HepG2 (cell line): ENCODE data around the gene KPNB1. TPM values are rescaled to one million over a fixed set of nuclear protein-coding genes. Genes with fewer than 3 reads are reported as not detected.
"Not testable (repeated sequence)": the region's sequence is repeated elsewhere in the genome, so short reads cannot be mapped to it uniquely, and the experiment has no call there.

Experiments
- ATAC-seq: fragments of 200-7000 bp; cut with Tn5 transposase; 3 replicates; pipeline ENCODE4 v1.9.1; 2020; ENCODE audit warnings: mild to moderate bottlenecking, moderate library complexity
- BruUV-seq: library from RNA; stranded (reverse); fragments of 400-500 nt; replicated peaks from 2 replicates; lab custom pipeline; 2021; lab: Mats Ljungman, UMichigan
- CTCF ChIA-PET: fragments of 300-600 bp; formaldehyde crosslinking; extraction: SDS; loops from one replicate; lab custom pipeline; 2021; ENCODE audit warnings: low total read pairs, inconsistent platforms, low intra/inter-chr PET ratio; lab: Yijun Ruan, JAX
- POLR2A ChIA-PET: fragments of 350-600 bp; sonication (Branson Sonifier 250); formaldehyde crosslinking; loops from one replicate; lab custom pipeline; 2020; ENCODE audit warnings: antibody characterized with exemption, inconsistent platforms; lab: Yijun Ruan, JAX
- DNase-seq: peaks from one replicate; pipeline ENCODE4 v3.0.0-alpha.2; 2015; ENCODE audit warnings: low spot score
- FAIRE-seq: peaks from 3 replicates; lab custom pipeline; 2011; peaks lifted over from hg19 to GRCh38; lab: Jason Lieb, UNC
- H2AFZ ChIP-seq: one replicate; pipeline ENCODE4 v1.6.1; 2011; ENCODE audit warnings: low read length, inconsistent platforms
- H3K27ac ChIP-seq: fragments of 300-600 bp; 3 replicates; pipeline ENCODE4 v1.8.0; 2011; ENCODE audit warnings: mixed run types, mild to moderate bottlenecking, mixed read lengths, low read length, inconsistent platforms; ENCODE audit not compliant: insufficient read depth; ENCODE audit errors: extremely low read length
- H3K27me3 ChIP-seq, 2 experiments: fragments of 200-600 bp in 1 of 2; 2 replicates in 1 of 2; 3 replicates in 1 of 2; pipeline versions ENCODE4 v1.6.0 to v1.8.0; 2011; ENCODE audit warnings: low read length in 2 of 2, mild to moderate bottlenecking in 2 of 2, moderate library complexity in 2 of 2, inconsistent platforms in 1 of 2; ENCODE audit not compliant: insufficient read depth in 2 of 2, control insufficient read depth in 1 of 2
- H3K36me3 ChIP-seq, 2 experiments: fragments of 200-600 bp in 1 of 2; replicated peaks in 1 of 2; 2 replicates in 1 of 2; 3 replicates in 1 of 2; pipeline versions ENCODE4 v1.5.1 to v1.8.0; 2011; ENCODE audit warnings: low read length in 2 of 2, inconsistent platforms in 1 of 2; ENCODE audit not compliant: insufficient read depth in 2 of 2, control insufficient read depth in 1 of 2
- H3K4me1 ChIP-seq: 2 replicates; pipeline ENCODE4 v1.5.1; 2012; ENCODE audit warnings: low read length, inconsistent platforms; ENCODE audit not compliant: insufficient read depth
- H3K4me2 ChIP-seq: 2 replicates; pipeline ENCODE4 v1.6.0; 2011; ENCODE audit warnings: low read depth, low read length, inconsistent platforms
- H3K4me3 ChIP-seq, 3 experiments: fragments of 200-600 bp in 1 of 3; sonication (generic), shearing (Covaris generic) in 1 of 3; replicated peaks in 1 of 3; 2 replicates each; pipeline ENCODE4 v1.5.1; 2011 to 2016; ENCODE audit warnings: low read length in 3 of 3, inconsistent platforms in 2 of 3, low read depth in 2 of 3, mild to moderate bottlenecking in 2 of 3, control low read depth in 1 of 3, mixed read lengths in 1 of 3; ENCODE audit not compliant: insufficient read depth in 1 of 3
- H3K79me2 ChIP-seq: one replicate; pipeline ENCODE4 v1.6.1; 2011; ENCODE audit warnings: low read length, inconsistent platforms; ENCODE audit not compliant: insufficient read depth
- H3K9ac ChIP-seq: 2 replicates; pipeline ENCODE4 v1.6.0; 2011; ENCODE audit warnings: mild to moderate bottlenecking, low read depth, low read length, inconsistent platforms; ENCODE audit not compliant: insufficient read depth
- H3K9me3 ChIP-seq: 2 replicates; pipeline ENCODE4 v1.5.1; 2012; ENCODE audit warnings: mild to moderate bottlenecking, low read length
- H4K20me1 ChIP-seq: 2 replicates; pipeline ENCODE4 v1.6.0; 2011; ENCODE audit warnings: inconsistent platforms, mild to moderate bottlenecking, low read length, moderate library complexity; ENCODE audit not compliant: insufficient read depth
- MAFF ChIP-seq: IDR thresholded peaks from 2 replicates; pipeline ENCODE4 v1.6.1; 2011; ENCODE audit warnings: low read depth, low read length, improper control_type of control experiment
- MAFK ChIP-seq, 2 experiments: IDR thresholded peaks in 1 of 2; conservative IDR thresholded peaks in 1 of 2; 2 replicates each; pipeline ENCODE4 v1.6.1; 2011; ENCODE audit warnings: improper control_type of control experiment in 2 of 2, low read length in 2 of 2
- THAP9 ChIP-seq: sonication (generic); formaldehyde crosslinking; IDR thresholded peaks from 2 replicates; pipeline ENCODE4; 2020; ENCODE audit warnings: missing genetic modification reagents, mild to moderate bottlenecking, borderline replicate concordance
- ZBED4 ChIP-seq: sonication (generic); formaldehyde crosslinking; IDR thresholded peaks from 2 replicates; pipeline ENCODE4 v1.4.0; 2020; ENCODE audit warnings: missing genetic modification reagents, borderline replicate concordance
- WGBS: methylation state at CpG from one replicate; pipeline ENCODE4 v1.1.6; 2017; ENCODE audit warnings: low lambda C conversion rate; 5-methylcytosine and 5-hydroxymethylcytosine counted together
- in situ Hi-C: cut with HindIII; loops from 2 replicates; pipeline ENCODE4 v1.10.0; 2017; ENCODE audit warnings: low pct_unique_long_range_greater_than_20kb; ENCODE audit not compliant: extremely low pct_ligation_motif_present
- intact Hi-C: fragments of 100-400 bp; cut with micrococcal nuclease; formaldehyde crosslinking; loops from one replicate; pipeline ENCODE4 v1.10.0; 2022; ENCODE audit not compliant: unreplicated experiment
- polyA plus RNA-seq, 8 experiments: library from polyadenylated mRNA; depleted of rRNA in 3 of 8; stranded (reverse) in 7 of 8; unstranded in 1 of 8; fragments of >200 nt; fragmentation: Illumina TruSeq in 4 of 8; extraction: Trizol in 4 of 8; gene quantifications; 2 replicates each; pipeline versions ENCODE4 v1.2.1 to v1.2.3, GENCODE V29; 2011 to 2016; ENCODE audit warnings: low read depth in 4 of 8, missing spikeins in 1 of 8, mixed read lengths in 1 of 8; ENCODE audit not compliant: insufficient read depth in 1 of 8
- total RNA-seq, 5 experiments: library from RNA; depleted of rRNA; stranded (reverse); fragments of >200 nt; fragmentation: Illumina TruSeq; extraction: Trizol; gene quantifications; 2 replicates each; pipeline ENCODE4 v1.2.3, GENCODE V29; 2016; ENCODE audit warnings: low read depth in 1 of 5

Gene KPNB1
- total and polyA plus RNA-seq, 2 of the 13 experiments (the other 11 are each of a cell fraction or from before 2014, with no cell fraction given) = 164 to 424 TPM

- no peak for TF ChIP-seq ZBED4 (CRISPR knock-in tag)
These were observed 28.5 kb downstream of the KPNB1 start (continued) for GRCh38 chr17:47678196-47678595.

GRCh38 chr17:47682138-47682537 is 32.4 kb downstream of the KPNB1 start:
- 97% methylated on average over 2 of the region's 2 CpGs for WGBS
- no peak for FAIRE-seq
- H3K79me2 ChIP-seq = no peaks in the 10 kb centered on the region
- H3K27me3 ChIP-seq = no peaks in the 10 kb centered on the region
- peaks cover 20% of the 10 kb centered on the region for H3K4me1 ChIP-seq
- peaks cover 31 to 54% of the 10 kb centered on the region in 2 experiments for H3K36me3 ChIP-seq
- H3K9me3 ChIP-seq = no peaks in the 10 kb centered on the region
- TF ChIP-seq THAP9 (no peak), MAFF (peak; percentile 92), MAFK (conservative IDR thresholded peaks at IDR 0.05 in 1 of 2, IDR thresholded peaks at IDR 0.05 in 1 of 2; ENCODE audit: low read length in 2 of 2) (peak; percentile 91 to 93)
- H4K20me1 ChIP-seq = peaks cover 5% of the 10 kb centered on the region; the same call in 1 of the 2 replicates
- H2AFZ ChIP-seq = no peak overlapping the region
- no peak for ATAC-seq
- ChIA-PET POLR2A (interaction anchor here (1.1 to 1.2 kb wide), 2 partner anchors 11 to 18 kb away, joined by 3 read pairs; no protein-coding TSS in a partner anchor), CTCF (no interaction called here)
- BruUV-seq = no TSS peak
- in situ Hi-C loops (no loop called here), intact Hi-C loops (no loop called here)
- no peak overlapping the region for H3K4me2 ChIP-seq
- H3K9ac ChIP-seq = no peak overlapping the region
- no peak overlapping the region for H3K27ac ChIP-seq
- H3K4me3 ChIP-seq = no peak overlapping the region
- DNase-seq = no peak

GRCh38 chr17:47682727-47683126 is 33.0 kb downstream of the KPNB1 start:
- H3K9me3 ChIP-seq, H3K4me3 ChIP-seq, in situ Hi-C loops, H3K9ac ChIP-seq, DNase-seq, H3K79me2 ChIP-seq, CTCF ChIA-PET, H3K4me2 ChIP-seq, ATAC-seq, H3K27me3 ChIP-seq, H4K20me1 ChIP-seq, H2AFZ ChIP-seq, intact Hi-C loops, FAIRE-seq, H3K27ac ChIP-seq: not testable (repeated sequence)
- peaks cover 27 to 48% of the 10 kb centered on the region in 2 experiments for H3K36me3 ChIP-seq
- POLR2A ChIA-PET = interaction anchor here (1.1 kb wide), 1 partner anchor 19 kb away, joined by 3 read pairs; no protein-coding TSS in a partner anchor
- TSS peak; percentile 41 for BruUV-seq
- peaks cover 26% of the 10 kb centered on the region for H3K4me1 ChIP-seq
- WGBS = 93% methylated on average over 4 of the region's 4 CpGs
